SKM-1 (cell line): ENCODE measurements around the gene MUC4.
"Not testable (repeated sequence)": the region's sequence is repeated elsewhere in the genome, so short reads cannot be mapped to it uniquely, and the experiment has no call there.

Experiments used
- DNase-seq: peaks from one replicate; lab custom pipeline; 2025; ENCODE audit not compliant: unreplicated experiment; lab: John Stamatoyannopoulos, UW

The MUC4 gene

DNA sequence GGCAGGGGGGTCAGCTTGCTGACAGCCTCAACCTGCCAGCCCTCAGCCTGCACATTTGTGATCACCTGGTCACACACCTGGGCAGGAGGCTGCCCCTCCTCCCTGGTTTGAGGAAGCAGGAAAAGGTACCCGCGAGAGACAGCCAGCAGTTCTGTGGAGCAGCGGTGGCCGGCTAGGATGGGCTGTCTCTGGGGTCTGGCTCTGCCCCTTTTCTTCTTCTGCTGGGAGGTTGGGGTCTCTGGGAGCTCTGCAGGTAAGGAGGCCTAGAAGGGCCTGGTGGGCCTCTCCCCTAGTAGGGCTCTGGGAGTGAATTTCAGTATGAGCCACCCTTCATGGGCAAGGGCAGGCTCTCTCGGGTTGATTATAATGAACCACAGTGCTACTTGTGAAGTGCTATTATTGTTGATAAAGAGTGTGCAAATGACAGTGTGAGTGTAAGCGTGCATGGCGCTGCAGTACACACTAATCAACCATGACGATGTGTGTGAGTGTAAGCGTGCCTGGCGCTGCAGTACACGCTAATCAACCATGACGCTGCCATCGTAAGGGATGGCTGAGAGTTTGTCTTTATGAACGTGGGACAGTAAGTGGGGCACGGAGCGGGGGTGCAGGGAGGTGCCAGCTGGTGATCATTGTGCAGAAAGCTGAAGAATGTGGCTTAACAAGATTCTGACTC is 90.8 kb downstream of the MUC4 start, which contains the start of gene MUC20:
MUC20 (plus strand) TSS at position 148 of the 676 bp plus-strand sequence; CDS start at position 178, 30 bp downstream.
- DNase-seq: not testable (repeated sequence)

DNA sequence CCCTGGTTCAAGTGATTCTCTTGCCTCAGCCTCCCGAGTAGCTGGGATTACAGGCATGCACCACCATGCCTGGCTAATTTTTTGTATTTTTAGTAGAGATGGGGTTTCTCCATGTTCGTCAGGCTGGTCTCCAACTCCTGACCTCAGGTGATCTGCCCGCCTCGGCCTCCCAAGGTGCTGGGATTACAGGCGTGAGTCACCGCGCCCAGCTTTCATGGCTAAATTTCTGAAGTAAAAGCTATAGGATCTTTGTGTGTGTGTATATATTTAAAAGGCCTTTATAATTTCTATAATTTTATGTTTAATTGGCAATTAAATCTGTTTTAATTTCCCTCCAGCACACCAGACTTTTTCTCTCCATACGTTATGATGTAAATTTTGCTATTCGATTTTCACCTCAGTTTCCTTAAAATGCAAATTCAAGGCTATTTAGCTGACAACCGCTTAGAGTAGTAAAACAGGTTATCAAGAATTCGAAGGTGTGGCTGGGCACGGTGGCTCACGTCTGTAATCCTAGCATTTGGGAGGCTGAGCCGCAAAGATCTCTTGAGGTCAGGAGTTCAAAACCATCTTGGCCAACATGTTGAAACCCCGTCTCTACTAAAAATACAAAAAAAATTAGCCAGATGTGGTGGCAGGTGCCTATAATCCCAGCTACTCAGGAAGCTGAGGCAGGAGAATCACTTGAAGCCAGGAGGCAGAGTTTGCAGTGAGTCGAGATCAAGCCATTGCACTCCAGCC is 92.0 kb downstream of the MUC4 start:
- not testable (repeated sequence) for DNase-seq

DNA sequence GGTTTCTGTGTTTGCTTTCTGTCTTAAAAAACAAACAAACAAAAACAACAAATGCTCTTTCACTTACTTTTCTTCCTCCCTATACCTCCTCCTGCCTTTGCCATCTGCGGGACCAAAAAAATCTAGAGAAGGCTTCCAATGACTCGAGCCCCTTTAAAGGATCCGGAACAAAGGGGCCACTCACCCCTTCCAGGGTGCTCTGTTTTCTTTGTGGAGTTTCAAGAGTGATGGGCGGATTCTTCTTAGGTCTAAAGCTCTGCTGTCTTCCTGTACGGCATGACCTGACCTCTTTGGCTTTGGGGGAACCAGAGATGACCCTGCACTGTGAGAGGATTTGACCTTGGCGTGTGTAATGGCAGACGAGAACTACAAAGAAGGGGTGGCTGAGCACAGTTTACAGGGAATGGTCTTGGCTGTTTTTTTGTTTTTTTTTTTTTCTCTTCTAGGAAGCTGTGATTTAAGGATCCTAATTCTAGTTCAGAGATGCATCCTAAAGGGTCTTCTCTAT is 93.2 kb downstream of the MUC4 start:
- no peak for DNase-seq

DNA sequence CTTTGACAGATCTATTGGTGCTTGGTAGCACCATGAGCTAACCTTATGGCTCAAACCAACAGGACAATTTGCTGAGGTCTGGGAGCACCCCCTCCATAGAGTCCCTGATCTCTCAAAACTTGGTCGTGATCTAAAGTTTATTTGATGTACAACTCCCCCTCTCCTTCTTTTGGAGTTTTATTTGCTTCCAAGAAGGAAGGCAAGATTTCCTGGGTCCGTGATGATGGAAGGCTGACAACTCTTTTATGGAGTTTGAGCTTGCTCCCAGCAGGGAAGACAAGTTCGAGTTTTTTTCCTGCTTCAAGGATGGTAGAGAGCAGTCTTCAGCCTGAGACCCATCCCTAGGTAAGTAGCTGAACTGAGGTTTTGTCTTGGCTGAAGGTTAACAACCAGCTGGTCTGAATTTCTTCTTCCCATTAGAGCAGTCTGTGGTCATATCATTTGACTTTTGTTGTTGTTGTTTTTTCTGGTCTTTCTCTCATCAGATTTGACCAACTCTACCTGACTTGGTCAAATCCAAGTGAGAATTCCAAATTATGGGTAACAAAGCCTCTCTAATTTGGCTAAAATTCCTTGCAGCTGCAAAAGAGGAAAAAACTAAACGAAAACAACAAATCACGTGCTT is 93.8 kb downstream of the MUC4 start:
- DNase-seq: no peak

DNA sequence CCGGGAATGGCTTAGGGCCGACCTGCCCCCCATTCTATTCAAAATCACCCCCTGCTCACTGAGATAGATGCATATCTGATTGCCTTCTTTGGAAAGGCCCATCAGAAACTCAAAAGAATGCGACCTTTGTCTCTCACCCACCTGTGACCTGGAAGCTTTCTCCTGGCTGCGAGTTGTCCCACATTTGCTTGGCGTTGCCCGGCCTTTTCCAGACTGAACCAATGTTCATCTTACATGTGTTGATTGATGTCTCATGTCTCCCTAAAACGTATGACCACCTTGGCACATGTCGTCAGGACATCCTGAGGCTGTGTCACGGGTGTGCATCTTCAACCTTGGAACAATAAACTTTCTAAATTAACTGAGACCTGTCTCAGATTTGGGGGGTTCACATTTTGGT is 94.3 kb downstream of the MUC4 start:
- DNase-seq: no peak

DNA sequence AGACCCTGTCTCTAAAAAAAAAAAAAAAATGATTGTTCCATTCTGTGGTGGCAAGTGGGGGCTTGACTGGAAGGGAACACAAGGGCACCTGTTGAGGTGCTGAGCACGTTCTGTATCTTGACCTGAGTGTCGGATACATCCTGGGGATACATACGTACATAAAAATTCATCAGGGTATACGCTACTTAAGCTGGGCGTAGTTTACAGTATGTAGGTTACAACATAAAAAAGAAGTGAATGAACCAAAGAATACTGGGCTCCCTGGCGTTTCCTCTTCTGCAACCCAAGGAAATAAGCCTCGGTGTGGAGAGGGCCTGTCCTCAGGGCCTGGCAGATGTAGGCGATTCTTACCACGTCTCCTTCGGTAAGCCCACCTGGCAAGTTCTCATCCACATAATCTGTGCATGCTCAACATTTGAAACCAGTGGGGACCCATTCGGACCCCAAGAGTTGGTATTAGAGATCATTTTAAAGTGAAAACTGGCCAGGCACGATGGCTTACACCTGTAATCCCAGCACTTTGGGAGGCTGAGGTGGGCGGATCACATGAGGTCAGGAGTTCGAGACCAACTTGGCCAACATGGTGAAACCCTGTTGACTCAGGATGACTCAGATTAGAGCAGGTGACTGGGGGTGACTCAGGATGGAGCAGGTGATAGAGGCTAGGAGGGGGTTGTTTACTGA is 96.0 kb downstream of the MUC4 start:
- no peak for DNase-seq

DNA sequence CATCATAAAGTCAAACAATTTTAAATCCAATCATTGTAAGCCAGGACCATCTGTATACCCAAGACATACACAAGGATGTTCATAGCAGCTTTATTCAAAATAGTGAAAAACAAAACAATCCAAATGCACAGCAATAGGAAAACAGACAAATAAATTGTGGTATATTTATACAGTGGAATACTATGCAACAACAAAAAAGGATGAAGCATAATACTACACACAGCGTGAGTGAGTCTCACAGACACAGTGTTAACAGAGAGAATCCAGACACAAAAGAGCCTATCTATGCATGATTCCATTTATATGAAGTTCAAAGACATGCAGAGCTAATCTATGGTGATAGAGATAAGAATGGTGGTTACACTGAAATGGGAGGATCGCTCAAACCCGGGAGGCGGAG is 96.6 kb downstream of the MUC4 start:
- no peak for DNase-seq

DNA sequence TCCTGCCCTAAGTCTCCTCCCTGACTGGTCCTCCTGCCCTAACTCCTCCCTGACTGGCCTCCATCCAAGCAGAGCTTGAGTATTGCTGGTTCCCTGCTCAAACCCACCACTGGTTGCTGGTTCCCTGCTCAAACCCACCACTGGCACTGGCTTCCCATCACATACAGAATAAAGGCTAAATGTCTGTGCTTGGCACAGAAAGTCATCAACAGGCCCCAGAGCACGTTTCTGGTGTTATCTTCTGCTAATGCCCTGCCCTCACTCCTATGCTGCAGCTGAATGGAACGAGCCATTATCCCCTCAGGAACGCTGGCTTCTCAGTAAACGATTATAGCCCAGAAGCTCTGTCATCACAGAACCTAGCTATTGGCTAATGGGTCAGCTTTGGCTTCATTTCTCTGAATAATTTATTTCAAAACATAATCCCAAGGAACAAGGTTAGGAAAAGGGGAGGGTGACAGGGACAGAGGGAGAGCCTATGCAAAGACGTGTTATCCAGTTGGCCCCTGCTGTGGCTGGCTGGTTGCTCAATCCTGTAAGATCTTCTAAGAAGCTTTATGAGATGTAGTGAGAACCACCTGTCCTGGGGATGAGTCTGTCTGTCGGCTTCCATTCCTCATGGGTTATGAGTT is 97.2 kb downstream of the MUC4 start:
- no peak for DNase-seq

DNA sequence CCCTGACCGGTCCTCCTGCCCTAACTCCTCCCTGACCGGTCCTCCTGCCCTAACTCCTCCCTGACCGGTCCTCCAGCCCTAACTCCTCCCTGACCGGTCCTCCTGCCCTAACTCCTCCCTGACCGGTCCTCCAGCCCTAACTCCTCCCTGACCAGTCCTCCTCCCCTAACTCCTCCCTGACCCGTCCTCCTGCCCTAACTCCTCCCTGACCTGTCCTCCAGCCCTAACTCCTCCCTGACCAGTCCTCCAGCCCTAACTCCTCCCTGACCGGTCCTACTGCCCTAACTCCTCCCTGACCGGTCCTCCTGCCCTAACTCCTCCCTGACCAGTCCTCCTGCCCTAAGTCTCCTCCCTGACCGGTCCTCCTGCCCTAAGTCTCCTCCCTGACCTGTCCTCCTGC is 98.6 kb downstream of the MUC4 start:
- DNase-seq: not testable (repeated sequence)

DNA sequence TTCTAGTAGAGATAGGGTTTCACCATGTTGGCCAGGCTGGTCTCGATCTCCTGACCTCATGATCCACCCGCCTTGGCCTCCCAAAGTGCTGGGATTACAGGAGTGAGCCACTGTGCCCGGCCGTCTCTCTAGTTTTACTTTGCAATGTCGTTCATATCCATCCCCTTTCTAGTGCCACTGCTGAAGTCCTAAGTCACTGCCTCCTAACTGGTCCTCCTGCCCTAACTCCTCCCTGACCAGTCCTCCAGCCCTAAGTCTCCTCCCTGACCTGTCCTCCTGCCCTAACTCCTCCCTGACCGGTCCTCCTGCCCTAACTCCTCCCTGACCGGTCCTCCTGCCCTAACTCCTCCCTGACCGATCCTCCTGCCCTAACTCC is 99.2 kb downstream of the MUC4 start:
- not testable (repeated sequence) for DNase-seq

DNA sequence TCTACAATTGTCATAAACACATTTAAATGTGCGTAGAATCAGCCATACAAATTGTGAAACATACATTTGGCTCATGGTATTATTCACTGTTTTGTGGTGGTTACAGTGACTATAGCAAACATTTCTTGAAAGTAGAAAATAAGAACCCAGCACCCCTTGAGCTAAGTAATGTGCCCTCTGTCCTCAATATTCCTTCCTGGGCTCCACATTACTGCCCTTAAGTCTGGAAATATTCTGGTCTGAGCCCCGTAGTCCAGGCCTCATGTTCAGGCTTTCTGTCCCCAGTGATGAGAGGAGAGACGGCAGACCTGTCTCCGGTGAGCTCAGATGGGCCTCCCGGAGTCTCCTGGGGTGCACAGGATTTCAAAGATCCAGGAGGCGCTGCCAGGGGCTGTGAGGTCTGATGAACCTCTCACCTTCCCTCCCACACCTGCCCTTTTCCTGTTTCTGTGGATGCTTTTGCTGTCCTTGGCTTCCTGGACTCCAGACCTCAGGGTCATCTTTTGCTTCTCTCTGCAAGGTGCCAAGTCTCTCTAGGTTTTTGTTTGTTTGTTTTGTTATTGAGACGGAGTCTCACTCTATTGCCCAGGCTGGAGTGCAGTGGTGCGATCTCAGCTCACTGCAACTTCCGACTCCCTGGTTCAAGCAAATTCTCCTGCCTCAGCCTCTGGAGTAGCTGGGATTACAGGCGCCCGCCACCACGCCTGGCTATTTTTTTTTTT is 99.8 kb downstream of the MUC4 start:
- DNase-seq: no peak

DNA sequence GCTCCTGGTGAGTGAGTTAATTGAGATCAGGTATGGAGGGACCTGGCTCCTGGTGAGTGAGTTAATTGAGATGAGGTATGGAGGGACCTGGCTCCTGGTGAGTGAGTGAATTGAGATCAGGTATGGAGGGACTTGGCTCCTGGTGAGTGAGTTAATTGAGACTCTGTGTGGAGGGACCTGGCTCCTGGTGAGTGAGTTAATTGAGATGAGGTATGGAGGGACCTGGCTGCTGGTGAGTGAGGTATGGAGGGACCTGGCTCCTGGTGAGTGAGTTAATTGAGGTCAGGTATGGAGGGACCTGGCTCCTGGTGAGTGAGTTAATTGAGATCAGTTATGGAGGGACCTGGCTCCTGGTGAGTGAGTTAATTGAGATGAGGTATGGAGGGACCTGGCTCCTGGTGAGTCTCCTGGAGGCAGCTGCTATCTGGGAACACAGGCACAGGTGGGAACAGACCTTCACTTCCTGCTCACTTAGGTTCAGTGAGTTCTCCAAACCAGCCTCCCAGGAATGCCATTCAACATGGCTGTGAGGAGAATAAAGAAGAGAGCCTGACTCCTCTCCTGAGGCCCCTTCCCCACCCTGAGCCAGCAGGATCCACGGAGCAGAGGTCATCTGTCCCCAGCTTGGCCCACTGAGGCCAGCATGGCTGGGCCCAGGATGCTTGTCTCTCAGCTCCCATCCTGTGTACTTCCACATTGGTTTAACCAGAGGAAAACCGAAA is 100.5 kb downstream of the MUC4 start:
- DNase-seq: not testable (repeated sequence)

DNA sequence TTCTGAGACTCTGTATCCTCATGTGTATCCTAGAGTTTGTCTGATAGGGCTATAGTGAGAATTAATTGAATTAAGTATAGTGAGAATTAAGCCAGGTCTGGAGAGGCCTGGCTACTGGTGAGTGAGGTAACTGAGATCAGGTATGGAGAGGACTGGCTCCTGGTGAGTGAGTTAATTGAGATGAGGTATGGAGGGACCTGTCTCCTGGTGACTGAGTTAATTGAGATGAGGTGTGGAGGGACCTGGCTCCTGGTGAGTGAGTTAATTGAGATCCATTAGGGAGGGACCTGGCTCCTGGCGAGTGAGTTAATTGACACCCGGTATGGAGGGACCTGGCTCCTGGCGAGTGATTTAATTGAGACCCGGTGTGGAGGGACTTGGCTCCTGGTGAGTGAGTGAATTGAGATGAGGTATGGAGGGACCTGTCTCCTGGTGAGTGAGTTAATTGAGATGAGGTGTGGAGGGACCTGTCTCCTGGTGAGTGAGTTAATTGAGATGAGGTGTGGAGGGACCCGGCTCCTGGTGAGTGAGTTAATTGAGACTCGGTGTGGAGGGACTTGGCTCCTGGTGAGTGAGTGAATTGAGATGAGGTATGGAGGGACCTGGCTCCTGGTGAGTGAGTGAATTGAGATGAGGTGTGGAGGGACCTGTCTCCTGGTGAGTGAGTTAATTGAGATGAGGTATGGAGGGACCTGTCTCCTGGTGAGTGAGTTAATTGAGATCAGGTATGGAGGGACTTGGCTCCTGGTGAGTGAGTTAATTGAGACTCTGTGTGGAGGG is 101.4 kb downstream of the MUC4 start:
- DNase-seq: not testable (repeated sequence)

DNA sequence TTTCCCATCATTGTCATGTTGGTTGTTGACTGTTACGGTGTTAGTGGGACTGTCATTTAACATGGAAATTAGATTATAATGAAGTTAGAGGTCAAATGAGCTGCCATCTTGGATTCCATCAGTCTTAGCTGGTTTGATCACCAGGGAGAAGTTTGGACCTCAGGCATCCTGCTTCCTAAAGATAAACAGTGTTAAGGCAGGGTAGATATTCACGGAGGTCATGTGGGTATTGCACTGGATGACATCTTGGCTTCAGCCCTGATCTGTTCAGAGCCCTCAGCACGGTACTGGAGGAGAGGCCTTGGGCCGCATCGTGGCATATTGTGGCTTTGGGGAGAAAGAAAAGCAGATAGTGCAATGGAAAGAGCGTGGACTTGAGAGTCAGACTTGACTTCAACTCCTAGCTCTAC is 102.0 kb downstream of the MUC4 start:
- DNase-seq: no peak

DNA sequence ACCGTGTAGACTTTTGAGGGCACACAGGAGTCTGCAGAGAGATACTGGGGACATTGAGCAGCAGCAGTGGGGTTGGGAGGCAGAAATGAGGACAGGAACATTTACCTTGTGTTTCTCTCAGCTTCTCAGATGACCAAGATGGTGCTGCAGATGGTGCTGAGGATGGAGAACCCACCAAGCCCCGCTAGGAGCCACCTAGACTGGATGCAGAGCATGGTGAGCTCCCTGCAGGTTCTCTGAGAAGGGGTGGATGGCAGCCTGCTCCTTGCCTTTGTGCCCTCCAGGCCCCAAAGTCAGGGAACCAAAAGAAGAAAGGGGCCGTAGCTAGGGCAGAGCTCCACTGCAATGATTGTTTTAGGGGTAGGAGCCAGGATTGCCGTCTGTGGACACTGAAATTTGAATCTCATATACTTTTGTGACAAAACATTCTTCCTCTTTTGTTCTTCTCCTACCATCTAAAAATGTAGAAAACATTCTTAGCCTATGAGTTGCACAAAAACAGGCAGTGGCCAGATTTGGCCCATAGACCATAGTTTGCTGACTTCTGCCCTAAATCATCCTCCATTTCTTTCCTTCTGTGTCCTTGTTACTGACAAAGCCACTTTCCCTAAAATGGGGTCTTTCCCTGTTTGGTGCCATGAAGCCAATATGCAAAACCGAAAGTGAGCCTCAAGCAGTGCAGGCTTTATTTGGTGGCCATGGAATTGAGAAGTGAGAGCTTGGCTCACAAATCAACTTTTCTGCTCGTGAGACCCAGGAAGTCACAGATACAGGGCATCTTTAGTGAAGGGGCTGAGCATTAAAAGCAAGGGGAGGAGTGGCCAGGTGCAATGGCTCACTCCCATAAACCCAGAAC is 102.9 kb downstream of the MUC4 start:
- no peak for DNase-seq

DNA sequence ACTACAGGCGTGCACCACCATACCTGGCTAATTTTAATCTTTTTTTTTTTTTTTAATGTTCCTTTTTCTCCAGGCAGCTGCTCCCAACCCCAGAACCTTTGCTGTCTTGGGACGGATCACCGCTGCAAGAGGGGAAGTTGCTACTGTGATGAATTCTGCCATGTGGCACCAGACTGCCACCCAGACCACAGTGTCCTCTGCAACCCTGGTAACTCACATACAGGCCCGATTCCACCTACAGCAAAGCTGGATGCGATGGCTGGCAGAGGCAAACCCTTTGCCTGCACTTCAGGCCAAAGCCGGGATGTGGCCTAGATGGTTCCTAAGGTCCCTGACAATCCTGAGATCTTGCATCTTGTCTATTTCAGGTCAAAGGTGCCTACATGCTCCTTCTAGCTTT is 103.7 kb downstream of the MUC4 start:
- DNase-seq: no peak

DNA sequence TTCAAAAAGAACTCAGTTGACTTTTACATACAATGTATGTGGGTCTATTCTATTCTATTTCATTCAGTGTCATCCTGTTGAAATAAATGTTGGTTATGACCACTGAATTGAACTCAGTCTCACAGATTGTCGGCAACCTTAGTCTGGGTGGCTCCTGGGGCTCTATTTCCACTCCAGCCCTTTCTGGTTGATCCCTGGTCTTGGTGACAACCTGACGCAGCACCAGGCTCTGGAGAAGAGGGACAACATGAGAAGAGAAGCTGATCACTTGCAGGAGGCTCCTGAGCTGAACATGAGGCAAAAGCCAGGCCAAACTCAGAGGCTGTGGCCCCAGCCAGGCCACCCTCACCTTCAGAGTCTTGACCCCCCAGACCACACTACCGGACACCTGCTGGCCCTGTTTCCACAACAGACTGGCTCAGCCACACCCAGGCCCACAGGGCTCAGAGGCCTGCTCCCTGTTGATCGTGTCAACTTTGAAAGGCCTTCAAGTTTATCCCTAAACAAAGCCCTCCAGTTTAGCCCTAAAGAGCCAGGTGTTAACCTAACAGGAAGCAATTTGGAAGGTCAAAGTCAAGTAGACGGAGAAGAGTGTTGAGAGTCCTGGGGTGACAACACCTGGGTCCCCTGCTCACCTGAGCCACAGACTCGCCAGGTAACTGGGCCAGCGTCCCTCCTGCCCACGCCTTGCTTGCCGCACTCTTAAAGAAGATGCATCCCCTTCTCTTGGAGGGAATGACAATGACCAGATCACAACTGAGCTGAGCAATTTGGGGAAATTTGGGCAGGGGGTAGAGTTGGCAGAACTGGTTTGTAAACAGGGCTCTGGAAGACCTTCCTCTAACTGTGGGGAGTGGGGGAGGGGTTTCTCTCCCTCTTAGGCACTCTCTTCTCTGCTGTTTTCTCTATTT is 106.4 kb downstream of the MUC4 start:
- DNase-seq: no peak
